CD14-positive monocyte (primary cell): ENCODE results near the gene CDH13. TPM values are rescaled to one million over a fixed set of nuclear protein-coding genes. Genes with fewer than 3 reads are reported as not detected.

ENCODE experiments used
- DNase-seq, 3 donors: peaks; one replicate each; pipeline ENCODE4 v3.0.0-alpha.2; 2011 to 2022
- H2AFZ ChIP-seq: 2 replicates; pipeline ENCODE4 v1.6.0; 2012; ENCODE audit warnings: mild to moderate bottlenecking, low read depth, low read length, inconsistent platforms; ENCODE audit not compliant: insufficient read depth, poor library complexity, severe bottlenecking
- H3K27ac ChIP-seq, 2 donors: 1 replicate in 1 of 2; 2 replicates in 1 of 2; pipeline ENCODE4 v1.5.1; 2012 to 2013; ENCODE audit warnings: low read length in 2 of 2, control low read depth in 1 of 2, inconsistent platforms in 1 of 2, low read depth in 1 of 2, mild to moderate bottlenecking in 1 of 2
- H3K27me3 ChIP-seq, 2 donors: one replicate each; pipeline versions ENCODE4 v1.6.0 to v1.6.1; 2011 to 2013; ENCODE audit warnings: low read length in 2 of 2; ENCODE audit not compliant: control insufficient read depth in 2 of 2, insufficient read depth in 2 of 2
- H3K36me3 ChIP-seq, 2 donors: replicated peaks in 1 of 2; 1 replicate in 1 of 2; 2 replicates in 1 of 2; pipeline versions ENCODE4 v1.5.1 to v1.6.1; 2012 to 2013; ENCODE audit warnings: low read length in 2 of 2, control low read depth in 1 of 2, inconsistent platforms in 1 of 2, mild to moderate bottlenecking in 1 of 2; ENCODE audit not compliant: insufficient read depth in 2 of 2, control insufficient read depth in 1 of 2
- H3K4me1 ChIP-seq, 2 donors: 1 replicate in 1 of 2; 2 replicates in 1 of 2; pipeline versions ENCODE4 v1.5.1 to v1.6.1; 2012 to 2013; ENCODE audit warnings: low read length in 2 of 2, control low read depth in 1 of 2, inconsistent platforms in 1 of 2, mild to moderate bottlenecking in 1 of 2, moderate library complexity in 1 of 2; ENCODE audit not compliant: insufficient read depth in 2 of 2, control insufficient read depth in 1 of 2
- H3K4me2 ChIP-seq: replicated peaks from 2 replicates; pipeline ENCODE3; 2012; ENCODE audit warnings: low read length, moderate library complexity, mild to moderate bottlenecking; ENCODE audit not compliant: poor library complexity, severe bottlenecking; ENCODE audit errors: extremely low read depth
- H3K4me3 ChIP-seq, 3 experiments: fragments of 200-600 bp in 1 of 3; sonication (generic) in 1 of 3; replicated peaks in 1 of 3; 1 replicate in 2 of 3; 2 replicates in 1 of 3; pipeline ENCODE4 v1.5.1; 2011 to 2013; ENCODE audit warnings: low read length in 3 of 3, mild to moderate bottlenecking in 3 of 3, control low read depth in 2 of 3, low read depth in 2 of 3, inconsistent platforms in 1 of 3, moderate library complexity in 1 of 3
- H3K79me2 ChIP-seq: 2 replicates; pipeline ENCODE4 v1.6.0; 2012; ENCODE audit warnings: mild to moderate bottlenecking, control low read depth, inconsistent platforms, low read length, moderate library complexity; ENCODE audit not compliant: insufficient read depth
- H3K9ac ChIP-seq: 2 replicates; pipeline ENCODE4 v1.6.0; 2017; ENCODE audit warnings: low read length, mild to moderate bottlenecking; ENCODE audit not compliant: insufficient read depth, poor library complexity, severe bottlenecking
- H3K9me3 ChIP-seq, 2 donors: replicated peaks in 1 of 2; 1 replicate in 1 of 2; 2 replicates in 1 of 2; pipeline versions ENCODE4 v1.5.1 to v1.6.1; 2012 to 2013; ENCODE audit warnings: low read length in 2 of 2, control low read depth in 1 of 2; ENCODE audit not compliant: control insufficient read depth in 1 of 2, insufficient read depth in 1 of 2
- H4K20me1 ChIP-seq: 2 replicates; pipeline ENCODE4 v1.6.0; 2012; ENCODE audit warnings: mild to moderate bottlenecking, low read length, control low read depth, moderate library complexity; ENCODE audit not compliant: insufficient read depth
- H3K27ac Mint-ChIP-seq, 7 donors: one replicate each; pipeline ENCODE4 v1.8.0; 2020; ENCODE audit warnings: mild to moderate bottlenecking in 7 of 7, mixed read lengths in 7 of 7, moderate library complexity in 6 of 7, inconsistent platforms in 2 of 7
- H3K27me3 Mint-ChIP-seq, 3 donors: one replicate each; pipeline ENCODE4 v1.8.0; 2021 to 2022; ENCODE audit warnings: low read depth in 3 of 3, mild to moderate bottlenecking in 3 of 3, mixed read lengths in 3 of 3, moderate library complexity in 3 of 3, inconsistent platforms in 1 of 3
- H3K36me3 Mint-ChIP-seq, 2 donors: one replicate each; pipeline ENCODE4 v1.8.0; 2020; ENCODE audit warnings: mixed read lengths in 2 of 2, inconsistent platforms in 1 of 2, mild to moderate bottlenecking in 1 of 2
- H3K4me1 Mint-ChIP-seq: one replicate; pipeline ENCODE4 v1.8.0; 2020; ENCODE audit warnings: mild to moderate bottlenecking, mixed read lengths
- H3K4me3 Mint-ChIP-seq, 2 donors: one replicate each; pipeline ENCODE4 v1.8.0; 2020; ENCODE audit warnings: mild to moderate bottlenecking in 2 of 2, mixed read lengths in 2 of 2, moderate library complexity in 1 of 2
- H3K9me3 Mint-ChIP-seq, 7 donors: one replicate each; pipeline ENCODE4 v1.8.0; 2020 to 2022; ENCODE audit warnings: mixed read lengths in 7 of 7, mild to moderate bottlenecking in 6 of 7, moderate library complexity in 6 of 7, inconsistent platforms in 2 of 7
- CTCF ChIP-seq: fragments of 200-600 bp; IDR thresholded peaks from one replicate; pipeline ENCODE4 v1.8.0; 2022; ENCODE audit warnings: antibody characterized with exemption, mild to moderate bottlenecking
- WGBS: methylation state at CpG from one replicate; pipeline ENCODE4 v1.1.5; 2013; ENCODE audit warnings: missing lambda C conversion rate; ENCODE audit not compliant: insufficient coverage; 5-methylcytosine and 5-hydroxymethylcytosine counted together
- intact Hi-C, 2 donors: fragments of 100-400 bp; cut with micrococcal nuclease; formaldehyde crosslinking; loops; one replicate each; pipeline versions ENCODE4 v1.15.0 to v1.15.1; 2023
- polyA plus RNA-seq, 3 donors: library from polyadenylated mRNA; depleted of rRNA in 1 of 3; unstranded in 2 of 3; stranded (reverse) in 1 of 3; fragments of 300-500 nt in 2 of 3; fragments of >200 nt in 1 of 3; fragmentation: Illumina TruSeq in 2 of 3; gene quantifications; 1 replicate in 2 of 3; 2 replicates in 1 of 3; pipeline ENCODE4 v1.2.3, GENCODE V29; 2012 to 2021

Gene CDH13
- polyA plus RNA-seq, 3 donors = 0.13 to 0.19 TPM; not detected in 1

DNA sequence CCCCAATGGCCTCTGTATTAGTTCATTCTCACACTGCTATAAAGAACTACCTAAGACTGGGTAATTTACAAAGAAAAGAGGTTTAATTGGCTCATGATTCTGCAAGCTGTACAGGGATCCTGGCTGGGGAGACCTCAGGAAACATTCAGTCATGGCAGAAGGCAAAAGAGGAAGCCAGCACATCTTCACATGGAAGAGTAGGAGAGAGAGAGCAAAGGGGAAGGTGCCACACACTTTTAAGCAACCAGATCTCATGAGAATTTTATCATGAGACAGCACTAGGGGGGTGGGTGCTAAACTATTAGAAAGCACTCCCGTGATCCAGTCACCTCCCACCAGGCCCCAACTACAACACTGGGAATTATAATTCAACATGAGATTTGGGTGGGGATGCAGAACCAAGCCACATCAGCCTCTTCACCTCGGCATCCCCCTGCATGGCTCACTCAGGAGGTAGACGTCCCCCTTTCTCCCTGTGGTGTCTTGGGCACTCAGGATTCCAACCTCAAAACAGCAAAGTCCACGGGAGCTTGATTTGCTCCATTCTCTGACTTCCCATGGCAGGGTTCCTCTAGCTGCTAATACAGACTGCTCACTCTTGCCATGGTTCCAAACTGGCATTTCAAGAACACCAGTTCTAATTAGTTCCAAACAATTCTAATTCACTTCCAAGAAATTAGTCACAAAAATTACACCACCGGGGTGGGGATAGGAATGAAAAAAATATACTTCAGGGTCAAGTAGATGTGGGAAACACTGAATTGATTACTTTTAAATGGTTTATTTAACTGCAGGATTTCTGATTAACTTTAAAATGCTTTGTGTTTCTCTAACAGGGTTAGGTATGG, 977.2 kb downstream of the CDH13 start:
- no peaks in the 10 kb centered on the region for H3K27me3 ChIP-seq
- H3K4me3 Mint-ChIP-seq = no peak overlapping the region
- H3K4me1 Mint-ChIP-seq = no peaks in the 10 kb centered on the region
- H3K4me1 ChIP-seq = no peaks in the 10 kb centered on the region
- peaks cover 2 to 6% (median 6%) of the 10 kb centered on the region in 3 donors for H3K27me3 Mint-ChIP-seq
- no peak overlapping the region for H3K27ac Mint-ChIP-seq
- H3K4me2 ChIP-seq = no peak overlapping the region
- no peak for DNase-seq
- H3K79me2 ChIP-seq = no peaks in the 10 kb centered on the region
- no peak overlapping the region for H3K9ac ChIP-seq
- peaks cover 0 to 3% (median 0%) of the 10 kb centered on the region in 7 donors for H3K9me3 Mint-ChIP-seq
- no peaks in the 10 kb centered on the region for H3K36me3 Mint-ChIP-seq
- intact Hi-C loops = no loop called here
- no peak overlapping the region for H3K27ac ChIP-seq
- H3K4me3 ChIP-seq = no peak overlapping the region
- no peaks in the 10 kb centered on the region for H3K9me3 ChIP-seq
- 85% methylated on average over 3 of the region's 5 CpGs for WGBS
- no peak overlapping the region for H2AFZ ChIP-seq
- no peaks in the 10 kb centered on the region for H4K20me1 ChIP-seq
- no peaks in the 10 kb centered on the region for H3K36me3 ChIP-seq
- TF ChIP-seq CTCF = no peak

DNA sequence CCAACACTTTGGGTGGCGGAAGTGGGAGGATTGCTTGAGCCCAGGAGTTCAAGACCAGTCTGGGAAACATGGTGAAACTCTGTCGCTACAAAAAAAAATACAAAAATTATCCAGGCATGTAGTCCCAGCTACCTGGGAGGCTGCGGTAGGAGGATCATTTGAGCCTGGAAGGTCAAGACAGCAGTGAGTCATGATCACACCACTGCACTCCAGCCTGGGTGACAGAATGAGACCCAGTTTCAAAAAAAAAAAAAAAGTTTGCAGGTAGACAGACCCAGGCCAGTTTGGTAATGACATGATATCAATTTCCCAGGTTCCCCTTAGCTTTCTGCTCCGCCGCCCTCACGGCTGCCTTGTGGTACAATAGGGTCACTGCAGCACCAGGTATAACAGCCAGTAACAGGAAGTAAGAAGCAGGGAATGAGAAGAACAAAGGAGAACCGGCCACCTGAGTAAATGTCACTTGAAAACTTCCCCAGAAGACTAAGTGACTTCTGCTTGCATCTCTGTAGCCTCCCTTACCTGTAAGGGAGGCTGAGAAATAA, 979.8 kb downstream of the CDH13 start:
- no peak overlapping the region for H3K4me2 ChIP-seq
- Mint-ChIP-seq H3K9me3 (peaks cover 0 to 3% (median 0%) of the 10 kb centered on the region in 7 donors), H3K4me1 (no peaks in the 10 kb centered on the region), H3K4me3 (no peak overlapping the region), H3K36me3 (no peaks in the 10 kb centered on the region), H3K27me3 (peaks cover 4 to 6% (median 5%) of the 10 kb centered on the region in 3 donors), H3K27ac (no peak overlapping the region)
- no peaks in the 10 kb centered on the region for H3K79me2 ChIP-seq
- no peak for TF ChIP-seq CTCF
- no peak overlapping the region for H3K4me3 ChIP-seq
- no peak overlapping the region for H2AFZ ChIP-seq
- H3K27me3 ChIP-seq = no peaks in the 10 kb centered on the region
- H4K20me1 ChIP-seq = no peaks in the 10 kb centered on the region
- intact Hi-C loops = no loop called here
- no peak for DNase-seq
- H3K4me1 ChIP-seq = no peaks in the 10 kb centered on the region
- 88% methylated on average over 5 of the region's 7 CpGs for WGBS
- no peaks in the 10 kb centered on the region for H3K36me3 ChIP-seq
- no peak overlapping the region for H3K9ac ChIP-seq
- H3K27ac ChIP-seq = no peak overlapping the region
- H3K9me3 ChIP-seq = no peaks in the 10 kb centered on the region
